Forelimb muscle (tissue), 1 donor: ENCODE measurements around the gene SNTN. TPM values are rescaled to one million over a fixed set of nuclear protein-coding genes. Genes with fewer than 3 reads are reported as not detected.
"Not testable (repeated sequence)": the region's sequence is repeated elsewhere in the genome, so short reads cannot be mapped to it uniquely, and the experiment has no call there.

ENCODE experiments used
- DNase-seq: peaks from one replicate; pipeline ENCODE4 v3.0.0-alpha.2; 2013; ENCODE audit warnings: low read depth
- polyA plus RNA-seq: library from polyadenylated mRNA; unstranded; fragments of 120-200 nt; gene quantifications from one replicate; pipeline ENCODE4 v1.2.1, GENCODE V29; 2013; ENCODE audit not compliant: insufficient read length

The SNTN gene
- not detected for polyA plus RNA-seq

DNA sequence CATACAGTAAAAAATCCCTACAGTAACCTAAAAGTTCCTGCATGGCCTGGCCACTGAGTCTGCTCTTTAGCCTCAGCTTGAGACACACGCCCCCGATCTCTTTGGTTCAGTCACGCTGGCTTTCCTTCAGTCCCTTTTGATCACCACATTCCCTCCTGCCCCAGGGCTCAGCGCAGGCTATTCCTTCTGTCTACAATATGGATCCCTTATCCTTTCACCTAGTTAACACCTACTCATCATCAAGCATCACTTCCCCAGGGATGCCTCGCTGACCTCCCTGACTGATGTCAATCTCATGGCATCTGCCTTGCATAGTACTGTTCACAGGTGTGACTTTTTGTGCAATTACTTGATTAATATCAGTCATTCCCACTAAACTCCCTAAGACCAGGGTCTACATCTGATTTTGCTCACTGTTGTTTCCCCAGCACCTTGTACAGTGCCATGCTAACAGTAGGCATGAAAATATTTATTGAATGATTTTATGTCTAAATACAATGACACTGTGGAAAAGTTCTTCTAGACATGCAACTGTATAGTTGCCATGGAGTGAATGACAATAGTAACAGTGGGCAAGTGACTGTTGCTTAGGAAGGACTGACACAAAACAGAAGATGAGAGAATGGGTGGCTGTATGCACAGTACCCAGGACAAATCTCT is at the start of gene SNTN:
Gene SNTN, plus strand, starts transcription at position 610 of the 660 bp plus-strand sequence. Its CDS starts 13 bp downstream, at position 623.
- no peak for DNase-seq

DNA sequence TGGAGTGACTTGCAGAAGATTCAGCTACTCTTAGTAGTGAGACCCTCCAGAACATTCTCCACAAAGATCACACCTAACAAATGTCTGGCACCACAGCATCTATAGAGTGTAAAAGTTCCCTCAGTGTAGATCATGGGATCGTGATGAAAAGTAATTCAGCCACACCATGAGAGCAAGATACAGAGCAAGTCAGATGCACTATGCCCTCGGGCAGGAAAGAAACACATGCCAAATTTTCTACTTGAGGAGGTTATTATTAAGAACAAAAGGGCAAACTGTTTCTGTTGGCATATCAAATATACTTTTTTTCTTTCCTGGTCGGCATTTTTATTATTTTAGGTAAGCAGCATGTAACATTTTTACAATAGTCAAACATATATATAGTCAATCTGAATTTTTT is 44.8 kb upstream of the SNTN start:
- no peak for DNase-seq

DNA sequence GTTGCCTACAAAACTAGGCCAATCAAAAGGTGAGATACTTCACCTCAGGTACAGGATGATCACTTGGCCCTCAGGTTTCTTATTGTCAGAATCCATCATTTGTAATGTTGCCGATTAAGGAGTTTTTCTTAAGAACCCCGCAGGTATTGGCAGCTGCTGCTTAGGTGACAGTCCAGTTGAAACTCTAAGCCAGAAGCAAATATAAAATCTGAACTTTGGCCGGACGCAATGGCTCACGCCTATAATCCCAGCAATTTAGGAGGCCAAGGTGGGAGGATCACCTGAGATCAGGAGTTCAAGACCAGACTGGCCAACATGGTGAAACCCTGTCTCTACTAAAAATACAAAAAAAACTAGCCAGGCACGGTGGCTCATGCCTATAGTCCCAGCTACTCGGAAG is 43.1 kb upstream of the SNTN start:
- DNase-seq = no peak

DNA sequence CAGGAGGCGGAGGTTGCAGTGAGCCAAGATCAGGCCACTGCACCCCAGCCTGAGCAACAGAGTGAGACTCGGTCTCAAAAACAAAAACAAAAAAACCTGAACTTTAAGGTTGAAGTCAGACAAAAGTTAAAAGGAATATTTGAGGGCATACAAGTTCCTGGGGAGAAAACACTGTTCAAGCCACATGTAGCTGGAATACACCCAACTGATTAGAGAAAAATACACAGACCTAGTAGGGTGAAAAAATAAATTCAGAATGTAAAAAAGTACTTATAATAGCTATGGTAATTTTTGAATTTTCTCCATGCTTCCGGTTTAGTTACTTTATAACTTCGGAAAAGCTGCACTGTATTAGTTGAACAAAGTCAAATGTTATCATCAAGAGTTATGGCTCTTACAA is 42.6 kb upstream of the SNTN start:
- DNase-seq = no peak

DNA sequence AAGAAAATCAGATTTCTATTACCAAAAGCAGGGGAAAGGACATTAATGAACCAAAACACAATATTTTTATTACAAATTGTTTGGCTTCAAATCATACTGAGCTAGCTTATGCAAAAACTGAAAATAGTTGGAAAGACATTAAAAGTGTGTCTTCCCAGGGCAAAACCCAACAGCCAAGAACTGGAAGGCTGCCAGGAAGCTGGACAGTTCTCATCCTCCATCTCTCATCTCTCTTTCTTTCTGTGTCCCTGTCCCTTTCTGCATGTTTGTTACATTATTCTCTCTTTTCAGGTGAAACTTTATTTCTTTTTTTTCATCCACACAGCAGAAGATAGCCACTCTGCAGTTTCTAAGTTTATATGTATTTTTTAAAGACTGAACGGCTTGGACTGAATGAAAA is 41.1 kb upstream of the SNTN start:
- no peak for DNase-seq

DNA sequence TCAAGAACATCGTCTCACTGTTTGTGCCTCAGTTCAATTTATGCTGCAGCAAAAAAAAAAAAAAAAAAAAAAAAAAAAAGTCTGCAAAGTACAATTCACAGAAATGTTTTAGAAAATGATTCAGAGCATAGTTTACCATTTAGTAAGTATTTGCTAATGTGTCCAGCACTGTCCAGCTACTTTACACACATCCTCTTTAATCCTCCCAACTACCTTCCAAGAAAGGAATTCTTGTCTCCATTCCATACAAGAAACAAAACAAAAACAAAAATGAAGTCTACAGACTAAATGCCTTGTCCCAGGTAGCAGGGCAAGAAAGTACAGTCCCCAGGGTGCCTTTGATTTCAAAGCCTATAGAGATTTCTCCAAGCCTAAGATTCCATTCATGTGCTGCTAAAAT is 38.9 kb upstream of the SNTN start:
- DNase-seq = no peak

DNA sequence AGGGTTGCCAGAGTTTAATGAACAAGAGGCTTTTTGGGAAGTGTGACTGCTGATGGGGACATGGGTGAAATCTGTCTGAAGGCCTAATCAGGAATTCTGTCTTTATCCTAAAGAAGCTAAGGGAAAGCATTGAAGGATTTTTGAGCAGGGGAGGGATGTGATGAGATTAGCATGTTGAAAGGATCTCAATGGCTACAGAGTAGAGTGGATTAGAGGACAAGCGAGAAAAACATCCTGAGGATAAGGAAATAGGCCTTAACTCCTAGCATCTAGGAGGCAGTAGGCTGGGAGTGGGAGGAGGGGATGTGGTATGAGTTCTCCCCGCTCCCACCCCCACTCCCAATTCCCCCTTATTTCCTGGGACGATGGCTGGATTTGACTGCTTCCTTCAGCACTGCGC is 35.1 kb upstream of the SNTN start:
- DNase-seq = no peak

DNA sequence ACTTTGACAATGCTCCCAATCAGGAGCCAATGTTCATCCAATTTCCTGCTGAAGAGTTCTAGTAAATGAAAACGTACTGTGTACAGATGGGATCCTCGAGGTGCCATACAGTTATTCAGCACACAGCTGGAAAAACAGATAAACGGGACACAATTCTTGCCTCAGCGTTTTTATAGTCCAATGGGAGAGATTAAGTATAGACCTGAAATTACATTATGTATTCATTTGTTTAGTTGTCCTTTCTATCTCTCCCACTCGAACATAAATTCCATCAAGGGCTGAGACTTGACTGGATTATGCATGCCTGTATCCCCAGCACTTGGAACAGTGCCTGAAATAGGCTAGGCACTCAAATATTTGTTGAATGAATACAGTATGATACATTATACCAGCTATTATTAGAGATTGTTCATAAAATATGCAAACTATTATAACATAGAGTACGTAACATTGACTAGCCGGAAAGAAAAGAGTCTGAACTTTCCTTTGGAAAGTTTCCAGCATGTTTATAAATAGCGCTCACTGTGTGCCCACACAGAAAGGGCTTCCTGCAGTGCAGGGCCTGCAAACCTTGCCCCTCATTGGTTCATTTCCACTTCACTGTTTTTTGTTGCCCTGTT is 27.4 kb upstream of the SNTN start:
- no peak for DNase-seq

DNA sequence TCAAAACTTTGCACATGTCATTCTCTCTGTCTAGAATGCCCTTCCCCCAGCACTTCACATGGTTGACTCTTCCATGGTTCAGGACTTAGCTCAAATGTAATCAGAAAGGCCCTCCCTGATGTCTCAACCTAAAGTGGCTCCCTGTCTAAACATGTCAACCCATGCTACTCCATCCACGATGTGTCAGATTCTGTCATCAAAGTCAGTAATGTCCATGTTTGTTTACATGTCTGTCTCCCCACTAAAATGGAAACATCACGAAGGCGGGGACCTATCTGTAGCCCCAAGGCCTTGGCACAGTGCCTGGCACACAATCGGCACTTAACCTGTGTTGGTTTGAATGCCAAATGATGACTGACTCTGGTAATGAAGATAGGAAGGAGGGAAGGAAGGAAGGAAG is 20.8 kb upstream of the SNTN start:
- no peak for DNase-seq

DNA sequence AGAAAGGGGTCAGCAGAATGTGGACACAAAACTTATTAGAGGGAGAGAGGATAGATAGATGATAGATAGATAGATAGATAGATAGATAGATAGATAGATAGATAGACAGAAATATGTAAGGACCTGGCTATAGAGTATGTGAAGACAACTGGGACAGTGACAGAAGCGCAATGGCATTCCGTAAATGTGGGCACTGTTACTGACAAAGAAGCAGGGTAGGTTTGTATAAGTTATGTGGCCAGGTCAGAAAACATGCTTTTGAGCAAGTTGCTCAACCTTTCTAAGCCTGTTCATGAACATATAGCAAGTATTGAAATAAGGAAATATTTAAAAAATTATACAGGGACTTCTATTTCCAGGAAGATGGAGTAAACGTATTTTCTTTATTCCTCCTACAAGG is 17.3 kb upstream of the SNTN start:
- no peak for DNase-seq

DNA sequence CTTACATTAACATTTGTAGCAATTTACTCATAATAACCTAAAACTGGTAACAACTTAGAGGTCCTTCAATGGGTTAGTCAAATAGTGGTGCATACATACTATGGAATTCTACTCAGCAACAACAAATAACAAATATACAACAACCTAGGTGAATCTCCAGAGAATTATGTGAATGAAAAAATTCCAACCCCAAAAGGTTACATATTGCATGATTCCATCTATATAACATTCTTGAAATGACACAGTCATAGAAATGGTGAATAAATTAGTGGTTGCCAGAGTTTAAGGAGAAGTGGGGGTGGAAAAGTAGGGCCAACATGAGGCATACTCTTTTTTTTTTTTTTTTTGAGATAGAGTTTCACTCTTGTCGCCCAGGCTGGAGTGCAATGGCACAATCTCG is 12.7 kb upstream of the SNTN start:
- no peak for DNase-seq

DNA sequence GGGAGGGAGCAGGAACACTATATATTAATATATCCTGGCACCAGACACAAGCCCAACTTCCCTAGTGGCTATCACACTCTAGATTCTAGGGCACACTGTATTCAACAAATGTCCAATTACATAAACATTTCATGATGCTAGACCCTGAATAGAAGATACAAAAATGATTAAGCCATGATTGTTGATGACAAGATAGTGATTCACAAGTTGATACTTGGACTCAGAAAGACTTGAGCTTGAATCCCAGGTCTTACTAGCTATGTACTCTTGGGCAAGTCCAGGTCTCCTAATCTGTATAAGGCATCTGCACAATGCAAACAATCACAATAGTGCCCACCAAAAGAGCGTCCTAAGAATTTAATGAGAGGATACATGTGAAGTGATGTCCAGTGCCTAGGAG is 10.0 kb upstream of the SNTN start:
- DNase-seq = no peak

DNA sequence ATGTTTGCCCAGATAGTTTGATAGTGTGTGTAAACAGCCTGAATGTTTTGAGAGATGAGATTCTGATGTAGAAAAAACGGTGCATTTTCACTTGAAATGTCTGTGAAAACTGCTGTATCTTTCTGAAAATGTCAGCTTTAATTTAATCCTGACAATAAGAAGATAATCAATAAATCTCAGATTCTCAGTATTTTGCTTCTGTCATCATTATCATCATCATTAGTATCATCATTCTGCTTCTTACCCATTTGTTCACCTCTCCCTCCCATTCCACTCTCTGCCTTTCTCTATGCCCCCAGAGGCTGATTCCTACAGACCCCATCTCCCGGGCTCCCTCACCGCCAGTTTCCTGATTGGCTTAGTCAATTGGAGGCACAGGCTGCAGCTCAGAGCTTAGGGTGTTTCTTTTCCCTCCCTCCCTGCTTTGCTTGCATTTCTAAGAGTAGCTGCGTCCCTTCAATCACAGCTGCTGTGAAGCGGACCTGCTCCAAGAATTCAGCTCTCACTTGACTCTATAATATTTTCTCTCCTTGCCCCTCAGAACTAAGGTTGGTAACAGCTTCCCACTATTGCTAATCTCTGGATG is 8.2 kb upstream of the SNTN start:
- DNase-seq = no peak

DNA sequence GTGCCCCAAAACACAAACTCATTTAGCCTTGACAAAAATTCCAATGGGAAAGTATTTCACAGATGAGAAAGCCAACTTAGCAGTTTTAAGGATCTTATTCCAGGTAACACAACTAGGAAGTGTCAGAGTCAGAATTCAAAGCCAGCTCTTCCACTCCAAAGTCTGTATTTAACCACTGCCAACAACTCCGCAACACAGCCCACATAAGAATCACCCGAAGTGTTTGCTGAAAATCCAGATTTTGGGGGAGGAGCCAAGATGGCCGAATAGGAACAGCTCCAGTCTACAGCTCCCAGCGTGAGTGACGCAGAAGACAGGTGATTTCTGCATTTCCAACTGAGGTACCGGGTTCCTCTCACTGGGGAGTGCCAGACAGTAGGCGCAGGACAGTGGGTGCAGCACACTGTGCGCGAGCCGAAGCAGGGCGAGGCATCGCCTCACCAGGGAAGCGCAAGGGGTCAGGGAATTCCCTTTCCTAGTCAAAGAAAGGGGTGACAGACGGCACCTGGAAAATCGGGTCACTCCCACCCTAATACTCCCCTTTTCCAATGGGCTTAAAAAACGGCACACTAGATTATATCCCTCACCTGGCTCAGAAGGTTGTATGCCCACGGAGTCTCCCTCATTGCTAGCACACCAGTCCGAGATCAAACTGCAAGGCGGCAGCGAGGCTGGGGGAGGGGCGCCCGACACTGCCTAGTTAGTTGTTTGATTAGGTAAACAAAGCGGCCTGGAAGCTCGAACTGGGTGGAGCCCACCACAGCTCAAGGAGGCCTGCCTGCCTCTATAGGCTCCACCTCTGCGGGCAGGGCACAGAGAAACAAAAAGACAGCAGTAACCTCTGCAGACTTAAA is 7.3 kb upstream of the SNTN start:
- DNase-seq = not testable (repeated sequence)

DNA sequence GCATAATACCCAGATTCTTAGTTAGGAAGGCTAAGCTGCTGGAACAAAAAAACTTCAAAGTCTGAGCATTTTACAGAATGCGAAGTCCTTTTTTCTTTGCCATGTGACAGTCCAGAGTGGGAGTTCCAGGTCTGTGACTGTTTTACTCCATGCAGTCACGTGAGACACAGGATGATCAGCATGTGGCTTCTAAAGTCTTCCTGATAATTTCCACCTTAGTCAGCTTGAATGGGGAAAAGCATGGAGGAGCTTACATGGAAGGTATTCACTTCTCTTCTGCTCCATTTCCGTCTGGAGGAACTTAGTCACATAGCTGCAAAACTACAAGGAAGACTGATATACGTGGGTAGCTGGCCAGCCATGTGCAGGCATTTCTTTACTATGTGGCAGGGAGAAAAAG is 1.7 kb downstream of the SNTN start:
- DNase-seq = no peak

DNA sequence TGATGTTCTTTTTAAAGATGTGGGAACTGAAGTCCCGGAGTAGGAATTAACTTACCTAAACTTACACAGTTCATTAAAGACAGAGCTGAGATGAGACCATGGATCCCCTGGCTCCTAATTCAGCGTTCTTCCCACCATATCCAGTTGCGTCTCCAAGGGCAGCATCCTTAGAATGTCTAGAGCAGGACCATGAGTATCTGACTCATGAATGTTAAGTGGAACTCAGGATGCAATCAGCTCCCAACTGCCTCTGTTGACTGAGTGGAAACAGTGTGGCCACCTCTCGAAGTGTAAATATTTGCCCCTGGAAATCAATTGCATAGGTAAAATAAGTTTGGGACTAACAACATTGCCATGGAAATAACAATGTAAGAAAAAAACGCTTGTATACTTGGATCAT is 2.5 kb downstream of the SNTN start:
- DNase-seq = no peak

DNA sequence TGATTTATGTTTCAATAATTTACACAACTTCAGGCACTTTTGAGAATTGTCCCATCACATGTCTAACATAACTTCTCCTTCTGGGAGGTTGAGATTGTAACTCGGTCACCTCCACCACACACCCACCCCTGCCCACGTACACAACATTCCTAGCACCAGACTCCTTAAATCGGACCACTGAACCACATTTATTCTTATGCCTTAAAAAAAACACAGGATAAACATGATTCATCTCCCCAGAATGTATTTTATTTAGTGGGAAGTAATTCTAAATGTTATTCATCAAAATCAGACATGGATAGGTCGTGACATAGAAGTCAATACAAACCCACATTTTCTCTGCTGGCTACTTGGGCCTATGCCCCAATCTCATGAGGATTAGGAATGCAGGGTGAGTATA is 3.0 kb downstream of the SNTN start:
- no peak for DNase-seq

DNA sequence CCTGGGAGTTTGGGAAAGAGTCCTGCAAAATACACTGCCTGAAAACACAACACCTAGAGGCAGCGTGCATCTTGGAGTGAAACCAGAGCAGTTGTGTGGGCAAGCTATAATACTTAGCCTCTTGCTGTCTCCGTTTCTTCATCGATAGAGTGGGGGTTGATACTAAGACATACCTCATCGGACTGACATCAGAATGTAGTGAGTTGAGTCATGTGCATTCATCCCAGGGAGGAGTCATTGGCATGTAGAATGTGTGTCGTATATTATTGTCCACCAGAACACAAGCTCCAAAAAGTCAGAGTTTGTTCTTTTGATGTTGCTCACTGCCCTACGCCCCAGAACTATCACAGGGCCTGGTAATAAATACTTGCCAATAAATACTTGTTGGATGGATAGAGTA is 4.3 kb downstream of the SNTN start:
- DNase-seq = no peak

DNA sequence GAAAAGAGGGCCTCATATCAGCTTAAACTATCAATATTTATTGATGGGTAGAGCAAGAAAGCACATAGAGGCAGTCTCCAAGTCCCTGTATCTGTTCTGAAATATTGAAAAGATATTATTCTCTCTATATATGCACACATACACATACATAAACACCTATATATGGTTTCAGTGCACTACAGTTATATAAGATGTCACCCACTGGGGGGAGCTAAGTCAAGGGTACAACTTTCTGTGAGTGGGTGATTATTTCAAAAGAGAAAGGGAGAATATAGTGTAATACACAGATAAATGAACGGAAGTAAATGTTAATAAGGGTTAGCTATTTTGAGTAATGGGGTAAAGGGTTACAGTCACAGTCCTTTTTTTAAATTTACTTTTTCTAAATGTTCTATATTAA is 8.8 kb downstream of the SNTN start:
- no peak for DNase-seq

DNA sequence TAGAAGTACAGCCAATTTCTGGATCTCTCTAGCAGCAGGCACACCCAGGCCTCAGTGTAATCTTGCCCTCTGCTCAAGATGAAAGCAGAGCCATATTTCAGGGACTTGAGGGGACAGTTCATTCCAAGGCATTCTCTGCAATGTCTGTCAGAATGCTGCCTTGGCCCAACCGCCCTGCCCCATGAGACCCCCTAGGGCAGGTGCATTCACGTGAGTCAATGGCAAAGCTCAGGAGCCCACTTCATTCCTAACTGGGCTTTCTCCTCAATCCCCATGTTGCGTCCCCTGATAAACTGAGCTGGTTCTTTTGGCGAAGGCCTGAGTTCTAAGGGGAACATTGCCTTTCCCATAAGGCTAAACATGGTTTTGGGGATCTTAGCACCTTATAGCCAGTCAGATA is 9.5 kb downstream of the SNTN start:
- DNase-seq = no peak

DNA sequence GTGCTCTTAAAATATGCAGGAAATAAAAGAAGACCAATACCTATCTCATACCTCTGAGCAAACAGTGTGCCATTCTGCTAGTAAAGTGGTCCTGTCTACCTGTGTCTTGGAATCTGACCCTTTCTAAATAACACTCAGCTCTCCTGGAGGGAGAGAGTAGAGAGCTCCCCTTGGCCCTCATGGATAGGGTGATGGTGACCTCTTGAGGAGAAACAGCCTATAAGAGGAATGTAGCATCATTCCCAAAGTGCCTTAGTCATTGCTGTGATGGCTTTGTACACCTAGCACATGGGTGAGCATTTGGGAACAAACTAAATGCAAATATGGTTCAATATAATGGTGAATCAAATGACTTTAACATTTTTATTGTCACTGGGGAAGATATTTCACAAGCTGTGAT is 10.0 kb downstream of the SNTN start:
- no peak for DNase-seq

DNA sequence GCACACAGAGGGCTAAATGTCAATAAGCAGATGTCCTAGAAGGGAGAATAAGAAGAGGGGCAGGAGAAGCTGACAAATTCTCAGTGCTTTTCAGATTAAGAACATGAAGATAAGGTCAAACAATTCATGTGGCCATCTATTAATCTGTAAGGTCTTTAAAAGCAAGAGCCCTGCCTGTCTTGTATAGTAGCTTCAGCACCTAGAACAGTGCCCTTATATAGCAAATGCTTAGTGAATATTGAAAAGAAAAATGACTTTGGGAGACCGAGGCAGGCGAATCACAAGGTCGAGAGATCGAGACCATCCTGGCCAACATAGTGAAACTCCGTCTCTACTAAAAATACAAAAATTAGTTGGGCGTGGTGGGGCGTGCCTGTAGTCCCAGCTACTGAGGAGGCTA is 18.1 kb downstream of the SNTN start:
- no peak for DNase-seq

DNA sequence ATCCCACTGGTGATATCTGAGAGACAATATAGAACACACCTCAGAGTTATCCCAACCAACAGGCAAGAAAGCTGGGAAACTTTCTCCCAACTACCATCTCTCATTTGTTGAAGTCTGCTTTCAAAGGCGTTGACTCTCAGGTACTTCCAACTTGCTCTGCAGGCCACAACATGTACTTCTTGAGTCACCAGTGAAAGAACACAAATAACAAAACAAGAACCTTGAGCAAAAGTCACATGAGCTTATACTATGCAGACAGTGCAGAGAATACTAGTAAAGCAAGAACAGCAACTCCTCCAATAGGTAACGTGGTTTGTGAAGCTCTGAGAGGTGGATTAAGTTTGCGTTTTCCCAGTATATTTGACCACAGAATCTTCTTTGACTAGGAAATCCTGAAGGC is 20.6 kb downstream of the SNTN start:
- no peak for DNase-seq
